NCI-H2171 (cell line): ENCODE data around the gene PIGT.
"Not testable (repeated sequence)": the region's sequence is repeated elsewhere in the genome, so short reads cannot be mapped to it uniquely, and the experiment has no call there.

Experiments used
- DNase-seq: peaks from one replicate; lab custom pipeline; 2025; lab: John Stamatoyannopoulos, UW

PIGT gene

GRCh38 chr20:45462711-45463509 lies 47.0 kb downstream of the PIGT start:
- DNase-seq: no peak

- no peak for DNase-seq
Observed at GRCh38 chr20:45463709-45464108, 47.8 kb downstream of the PIGT start.

DNA sequence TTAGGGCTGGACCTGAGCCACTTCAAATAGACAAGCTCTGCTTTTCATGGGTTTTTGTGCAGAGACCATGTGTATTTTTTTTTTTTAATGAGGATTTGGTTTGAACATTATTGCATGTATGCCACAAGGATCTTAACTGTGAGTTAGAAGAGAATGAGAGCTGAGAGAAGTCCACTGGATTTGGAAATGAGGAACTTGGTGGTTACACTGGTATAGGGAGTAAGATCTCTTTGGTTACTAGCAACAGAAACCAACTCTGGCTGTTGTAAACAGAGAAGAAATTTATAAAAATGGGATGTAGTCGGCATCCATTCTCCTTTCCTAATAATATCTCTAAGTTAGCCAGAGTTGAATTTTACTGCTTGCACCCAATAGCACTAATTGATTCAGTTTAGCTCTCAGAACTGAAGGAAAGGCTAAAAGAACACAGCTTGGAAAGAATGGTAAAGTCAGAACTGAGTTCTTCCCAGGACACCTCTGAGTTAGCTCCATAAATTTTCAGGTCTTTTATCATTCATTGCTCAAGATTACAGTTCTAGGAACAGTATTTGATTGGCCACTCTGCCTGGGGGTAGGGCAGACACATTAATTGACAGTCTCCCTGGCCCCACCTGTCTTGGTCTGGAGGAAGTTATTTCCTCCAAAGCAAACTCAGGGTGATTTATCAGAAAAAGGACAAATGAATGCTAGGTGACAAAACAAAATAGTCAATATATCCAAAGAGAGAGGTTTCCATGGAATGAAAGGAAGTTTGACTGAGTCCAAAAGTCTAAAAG lies 49.7 kb downstream of the PIGT start:
- DNase-seq: no peak

- no peak for DNase-seq
Observed at GRCh38 chr20:45467172-45467571, 51.2 kb downstream of the PIGT start.

DNA sequence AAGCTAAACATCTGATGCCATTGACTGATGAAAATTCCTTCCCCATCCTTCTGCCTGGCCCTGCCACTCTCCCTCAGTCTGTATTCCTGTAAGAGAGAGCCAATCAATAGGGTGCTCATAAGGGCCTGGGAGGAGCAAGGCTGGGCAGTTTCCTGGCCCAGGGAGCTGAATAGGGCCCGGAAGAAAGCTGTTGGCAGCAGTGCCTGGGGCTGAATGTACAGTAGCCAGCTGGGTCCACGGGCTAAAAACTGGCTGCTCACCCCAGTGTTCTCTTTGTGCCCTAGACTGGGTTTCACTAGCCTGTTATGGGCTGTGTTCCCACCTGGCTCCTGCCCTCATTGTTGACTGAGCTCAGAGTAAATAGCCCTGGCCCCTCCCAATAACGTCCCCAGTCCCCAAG lies 51.9 kb downstream of the PIGT start:
- DNase-seq: no peak

DNA sequence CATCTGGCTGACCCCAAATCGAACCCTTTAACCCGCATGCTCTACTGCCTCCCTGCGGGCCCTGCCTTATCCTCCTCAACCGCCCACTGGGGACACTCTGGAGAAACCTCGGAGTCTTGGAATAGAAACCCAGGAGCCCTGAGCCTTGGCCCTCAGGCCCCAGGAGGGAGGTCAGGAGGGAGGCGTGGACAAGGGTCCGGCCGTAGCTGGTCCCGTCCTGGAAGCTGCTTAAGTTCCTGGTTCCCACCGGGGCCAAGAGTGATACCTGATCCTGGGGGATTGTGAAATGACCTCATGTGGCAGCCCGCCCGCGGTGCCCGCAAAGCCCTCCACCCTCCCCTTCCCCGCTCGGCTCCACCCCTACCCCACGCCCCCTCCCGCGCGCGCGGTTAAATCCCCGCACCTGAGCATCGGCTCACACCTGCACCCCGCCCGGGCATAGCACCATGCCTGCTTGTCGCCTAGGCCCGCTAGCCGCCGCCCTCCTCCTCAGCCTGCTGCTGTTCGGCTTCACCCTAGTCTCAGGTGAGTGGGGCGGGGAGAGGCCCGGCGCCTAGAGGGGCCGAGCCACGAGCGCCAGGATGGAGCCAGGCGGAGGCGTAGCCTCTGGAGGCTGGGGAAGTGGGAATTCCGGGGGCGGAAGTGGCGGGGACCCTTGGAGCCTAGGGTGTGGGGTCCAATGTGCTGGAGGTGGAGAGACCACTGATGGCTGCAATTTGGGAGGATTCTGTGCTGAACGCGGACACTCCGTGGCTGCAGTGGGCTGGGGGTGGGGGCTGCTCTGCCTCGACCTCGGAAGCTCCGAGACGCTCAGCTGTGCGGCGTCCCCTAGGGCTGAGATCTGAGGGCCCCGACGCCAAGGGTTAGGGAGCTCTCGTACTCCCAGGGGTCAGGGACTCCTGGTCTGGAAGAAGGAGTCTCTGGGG lies 53.7 kb downstream of the PIGT start, which contains the start of gene WFDC2:
TSS of gene WFDC2 (plus strand) at position 418 of the 926 bp plus-strand sequence. CDS start at position 447, 29 bp downstream.
- DNase-seq: peak; percentile 45

GRCh38 chr20:45470262-45470931 lies 54.5 kb downstream of the PIGT start:
- peak; percentile 4 for DNase-seq

DNA sequence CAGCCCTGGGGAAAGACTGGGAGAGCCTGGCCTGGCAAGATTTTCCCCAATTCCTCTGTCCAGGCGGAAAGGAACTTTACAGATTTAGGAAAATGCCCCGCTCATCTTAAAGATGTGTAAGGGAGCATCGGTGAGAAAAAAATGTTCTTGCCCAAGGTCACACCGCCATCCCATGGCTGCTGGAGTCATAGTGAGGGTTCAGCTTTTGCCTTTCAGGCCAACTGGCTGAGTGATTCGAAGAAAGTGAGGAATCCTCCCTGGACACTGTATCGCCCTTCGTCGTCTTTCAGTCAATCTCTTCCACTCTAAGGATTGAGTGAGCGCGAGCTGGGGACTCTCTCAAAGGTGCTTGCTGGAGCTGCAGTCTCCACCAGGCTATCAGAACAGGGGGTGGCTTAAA lies 55.0 kb downstream of the PIGT start:
- no peak for DNase-seq

DNA sequence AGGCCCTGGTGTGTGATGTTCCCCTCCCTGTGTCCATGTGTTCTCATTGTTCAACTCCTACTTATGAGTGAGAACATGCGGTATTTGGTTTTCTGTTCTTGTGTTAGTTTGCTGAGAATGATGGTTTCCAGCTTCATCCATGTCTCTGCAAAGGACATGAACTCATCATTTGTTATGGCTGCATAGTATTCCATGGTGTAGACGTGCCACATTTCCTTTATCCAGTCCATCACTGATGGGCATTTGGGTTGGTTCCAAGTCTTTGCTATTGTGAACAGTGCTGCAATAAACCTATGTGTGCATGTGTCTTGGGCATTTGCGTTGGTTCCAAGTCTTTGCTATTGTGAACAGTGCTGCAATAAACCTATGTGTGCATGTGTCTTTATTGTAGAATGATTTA lies 56.3 kb downstream of the PIGT start:
- DNase-seq: not testable (repeated sequence)
